GM19324 (cell line): ENCODE data around the gene RNF26.
"Not testable (repeated sequence)": the region's sequence is repeated elsewhere in the genome, so short reads cannot be mapped to it uniquely, and the experiment has no call there.

Experiments used
- ATAC-seq: cut with Tn5 transposase; IDR thresholded peaks from one replicate; pipeline ENCODE4 v1.9.1; 2021; ENCODE audit warnings: mild to moderate bottlenecking, moderate library complexity; ENCODE audit not compliant: unreplicated experiment, low FRiP score

Gene RNF26

DNA sequence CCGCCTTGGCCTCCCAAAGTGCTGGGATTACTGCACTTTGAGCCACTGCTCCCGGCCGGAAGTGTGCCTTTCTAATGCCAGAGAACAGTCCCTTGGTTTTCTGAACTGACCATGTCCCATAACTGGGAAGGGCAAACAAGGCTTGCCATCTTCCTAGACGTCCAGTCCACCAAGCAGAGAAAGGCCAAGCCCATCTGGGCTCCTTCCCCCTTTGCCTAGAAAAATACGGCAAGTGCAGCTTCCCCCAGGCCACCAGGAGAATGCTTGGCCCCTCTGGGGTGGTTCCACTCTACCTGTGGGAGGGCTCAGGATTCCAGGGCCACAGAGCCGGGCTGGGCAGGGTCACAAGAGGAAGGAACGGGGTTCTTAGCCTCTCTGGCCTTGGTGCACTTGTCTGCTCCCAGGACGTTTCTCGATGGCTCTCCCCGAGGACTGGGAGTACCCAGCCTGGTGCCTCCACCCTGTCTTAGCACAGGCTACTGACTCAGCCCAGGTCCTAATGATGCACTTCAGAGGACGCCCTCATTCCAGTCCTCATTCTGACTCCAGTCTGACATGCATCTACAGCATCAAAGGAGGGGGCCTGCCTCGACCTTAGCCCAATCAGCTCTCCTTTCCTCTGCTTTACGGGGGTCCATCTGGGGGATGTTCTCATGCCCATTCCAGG lies 46.0 kb downstream of the RNF26 start:
- ATAC-seq = no peak

DNA sequence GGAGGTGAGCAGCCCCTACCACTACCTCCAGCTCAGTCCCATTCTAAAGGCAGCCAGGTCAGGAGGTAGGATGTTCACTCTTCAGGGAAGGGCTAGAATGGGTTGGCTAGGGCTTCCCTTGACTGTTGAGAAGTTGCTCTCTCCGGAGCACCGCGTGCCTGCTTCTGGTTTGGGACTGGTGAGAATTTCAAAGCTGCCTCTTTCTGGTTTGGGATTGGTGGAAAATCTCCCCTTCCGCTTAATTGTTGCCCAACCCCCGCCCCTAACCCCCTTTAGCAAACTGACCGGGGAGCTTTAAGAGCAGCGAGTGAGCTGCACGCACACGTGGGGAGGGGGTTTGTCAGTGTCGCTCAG lies 46.5 kb downstream of the RNF26 start:
- no peak for ATAC-seq

DNA sequence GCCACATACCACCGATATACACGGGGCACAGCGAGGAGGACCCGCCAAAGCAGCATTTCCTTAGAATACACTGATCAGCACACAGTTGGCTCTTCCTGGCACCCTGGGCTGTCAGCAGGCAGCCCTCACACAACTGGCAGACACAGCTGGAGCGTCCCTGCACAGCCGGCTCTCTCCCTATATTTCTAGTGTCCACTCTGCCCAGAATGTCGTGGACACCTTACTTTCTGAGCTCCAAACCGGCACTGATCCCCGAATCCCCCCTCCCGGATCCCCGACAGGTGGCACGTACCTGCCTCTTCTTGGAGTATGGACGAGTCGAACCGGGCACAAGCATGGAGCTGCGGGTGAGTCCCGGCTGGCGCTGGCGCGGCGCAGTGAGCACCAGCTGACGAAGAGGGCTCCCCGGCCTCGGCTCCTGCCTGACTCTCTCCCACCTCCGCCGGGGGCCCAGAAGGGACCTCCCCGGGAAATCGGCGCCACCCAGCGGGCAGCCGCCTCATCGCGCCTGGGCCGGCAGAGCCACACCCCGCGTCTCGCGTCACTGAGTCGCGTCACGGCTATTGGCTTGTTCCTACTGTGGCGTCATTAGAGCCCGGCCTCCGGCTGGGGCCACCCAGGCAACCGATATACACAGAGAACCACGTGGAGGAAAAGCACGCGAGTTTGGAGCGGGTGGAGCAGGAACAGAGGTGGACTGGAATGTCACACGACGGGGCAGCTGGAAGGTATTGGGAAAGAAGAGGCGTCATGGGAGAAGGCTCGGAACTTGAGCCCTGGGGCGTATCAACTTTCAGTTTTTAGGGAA lies 47.1 kb downstream of the RNF26 start, which contains the start of gene USP2:
USP2 (minus strand) TSS at position 510 of the 808 bp plus-strand sequence. CDS start 8,210 bp downstream, outside the sequence.
- peak; percentile 96 for ATAC-seq

DNA sequence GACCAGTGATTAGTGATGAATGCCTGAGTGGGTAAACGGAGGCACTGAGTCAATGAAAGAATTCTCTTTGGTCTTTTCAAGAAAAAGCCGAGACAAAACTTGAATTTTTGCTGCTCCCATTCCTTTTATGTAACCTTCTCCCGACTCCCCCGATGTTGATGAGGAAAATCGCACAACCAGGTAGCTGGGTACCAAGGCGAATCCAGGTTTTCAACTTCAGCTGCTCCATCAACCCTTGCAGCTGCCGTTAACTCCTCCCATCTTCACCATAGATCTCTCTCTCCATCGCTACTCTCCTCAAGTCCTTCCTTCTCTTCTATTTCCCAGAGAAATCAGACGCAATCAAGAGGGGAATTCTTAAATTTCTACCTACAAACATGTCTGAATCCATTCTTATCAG lies 47.8 kb downstream of the RNF26 start:
- ATAC-seq = no peak

DNA sequence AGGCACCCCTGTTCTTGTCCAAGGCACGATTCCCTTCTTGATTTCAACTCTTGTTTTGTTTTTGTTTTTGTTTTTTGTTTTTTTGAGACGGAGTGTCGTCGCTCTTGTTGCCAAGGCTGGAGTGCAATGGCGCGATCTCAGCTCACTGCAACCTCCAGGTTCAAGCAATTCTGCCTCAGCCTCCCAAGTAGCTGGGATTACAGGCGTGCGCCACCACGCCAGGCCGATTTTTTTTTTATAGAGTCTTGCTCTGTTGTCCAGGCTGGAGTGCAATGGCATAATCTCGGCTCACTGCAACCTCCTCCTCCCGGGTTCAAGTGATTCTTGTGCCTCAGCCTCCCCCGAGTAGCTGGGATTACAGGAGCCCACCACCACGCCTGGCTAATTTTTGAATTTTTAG lies 48.2 kb downstream of the RNF26 start:
- ATAC-seq = not testable (repeated sequence)

DNA sequence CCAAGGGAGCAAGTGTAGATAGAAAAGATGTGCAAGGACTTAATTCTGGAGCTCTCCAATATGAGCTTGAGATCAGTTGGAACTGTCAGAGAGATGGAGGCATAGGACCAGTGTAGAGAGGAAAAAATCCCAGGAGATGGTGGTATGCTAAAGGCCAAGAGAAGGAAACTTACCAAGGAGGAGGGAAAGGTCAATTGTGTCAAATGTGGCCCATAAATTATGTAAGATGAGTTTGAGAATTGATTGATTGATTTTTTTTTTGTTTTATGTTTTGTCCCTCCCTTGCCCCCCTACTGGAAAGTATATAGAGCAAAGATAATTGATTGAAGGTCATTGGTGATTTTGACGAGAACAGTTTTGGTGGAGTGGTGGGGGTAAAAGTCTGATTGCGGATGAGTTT lies 50.0 kb downstream of the RNF26 start:
- no peak for ATAC-seq
